CD4-positive, alpha-beta T cell treated with Interleukin-2 at 100 ng/mL for 4 hours (primary cell): ENCODE data around the gene CACNB1.

ENCODE experiments used
- DNase-seq: peaks from one replicate; pipeline ENCODE4 v3.0.0-alpha.2; 2020; ENCODE audit warnings: low spot score

CACNB1 gene

GRCh38 chr17:39197380-39198185 is at the start of gene CACNB1:
TSS of gene CACNB1 (minus strand) at chr17:39197669. CDS start at chr17:39197495, 174 bp downstream.
- DNase-seq: peak; percentile 64

- no peak for DNase-seq
Measured at GRCh38 chr17:39246274-39246673, 48.8 kb upstream of the CACNB1 start.

DNA sequence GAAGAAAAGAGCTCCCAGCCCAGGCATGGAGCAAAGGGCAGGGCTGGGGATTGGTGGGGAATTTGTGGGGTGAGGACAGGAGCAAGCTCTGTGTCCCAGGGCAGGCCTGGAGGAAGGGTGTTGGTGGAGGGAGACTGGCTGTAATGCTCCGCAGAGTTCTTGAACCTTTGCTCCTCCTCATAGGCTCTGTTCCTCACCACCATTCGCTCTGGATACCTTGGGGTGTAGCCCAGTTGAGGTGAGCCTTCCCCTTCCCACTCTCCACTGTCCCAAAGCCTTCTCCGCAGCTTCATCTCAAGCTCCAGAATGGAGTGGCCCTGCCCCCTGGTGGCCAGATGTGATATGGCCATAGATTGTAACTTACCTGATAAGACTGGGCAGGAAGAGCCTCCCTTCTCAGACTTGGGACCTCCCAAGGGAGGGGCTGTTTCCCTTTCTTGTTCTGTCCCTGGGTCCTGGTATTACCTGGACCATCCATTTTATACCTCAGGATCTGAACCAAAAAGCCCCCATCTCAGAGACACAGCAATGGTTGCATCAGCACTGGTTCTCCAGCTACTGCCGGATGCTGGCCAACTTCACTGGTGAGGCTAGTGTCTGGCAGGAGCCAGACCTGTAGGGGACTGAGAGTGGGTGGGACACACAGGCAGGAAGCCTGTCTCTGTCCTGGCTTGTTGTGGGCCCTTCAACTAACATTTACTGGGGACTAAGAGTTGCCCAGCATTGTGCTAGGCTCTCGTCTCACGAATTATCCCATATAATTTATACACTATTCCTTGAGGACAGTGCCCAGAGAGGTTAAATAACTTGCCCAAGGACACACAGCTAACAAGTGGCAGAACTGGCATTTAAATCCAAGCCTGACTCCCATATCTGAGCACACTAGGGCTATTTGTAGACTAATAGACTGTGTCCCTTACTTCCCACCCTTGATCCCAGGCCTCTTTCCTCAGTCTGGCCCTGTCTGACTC is 47.4 kb upstream of the CACNB1 start:
- peak; percentile 87 for DNase-seq

DNA sequence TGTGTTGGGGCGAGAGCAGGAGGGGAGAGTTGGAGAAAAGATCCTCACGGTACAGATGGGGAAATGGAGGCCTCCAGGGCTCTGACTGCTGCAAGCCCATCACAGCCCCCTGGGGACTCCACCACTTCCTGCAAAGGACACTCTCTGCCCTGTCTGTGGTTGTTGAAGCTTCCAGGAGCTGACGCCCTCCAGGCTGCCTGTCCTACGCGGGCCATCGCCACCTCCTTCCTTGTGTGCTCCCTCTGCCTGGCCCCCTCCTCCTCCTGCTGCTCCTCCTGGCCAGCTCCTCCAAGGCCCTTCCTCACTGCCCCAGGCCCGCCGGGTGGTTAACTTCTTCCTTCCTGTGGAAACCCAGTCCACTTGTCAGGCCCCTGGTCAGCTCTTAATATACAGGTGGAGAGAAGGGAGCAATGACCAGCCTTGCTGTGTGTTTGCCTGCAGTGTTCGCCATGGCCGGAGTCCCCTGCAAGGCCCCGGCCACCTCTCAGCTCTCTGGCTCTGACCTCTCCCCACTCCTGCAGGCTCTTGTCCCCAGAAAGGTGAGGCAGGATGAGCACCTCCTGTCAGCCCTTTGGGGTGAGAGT is 46.6 kb upstream of the CACNB1 start:
- DNase-seq: no peak

GRCh38 chr17:39243155-39243554 is 45.7 kb upstream of the CACNB1 start:
- no peak for DNase-seq

- no peak for DNase-seq
Measured at GRCh38 chr17:39240631-39241030, 43.2 kb upstream of the CACNB1 start.

DNA sequence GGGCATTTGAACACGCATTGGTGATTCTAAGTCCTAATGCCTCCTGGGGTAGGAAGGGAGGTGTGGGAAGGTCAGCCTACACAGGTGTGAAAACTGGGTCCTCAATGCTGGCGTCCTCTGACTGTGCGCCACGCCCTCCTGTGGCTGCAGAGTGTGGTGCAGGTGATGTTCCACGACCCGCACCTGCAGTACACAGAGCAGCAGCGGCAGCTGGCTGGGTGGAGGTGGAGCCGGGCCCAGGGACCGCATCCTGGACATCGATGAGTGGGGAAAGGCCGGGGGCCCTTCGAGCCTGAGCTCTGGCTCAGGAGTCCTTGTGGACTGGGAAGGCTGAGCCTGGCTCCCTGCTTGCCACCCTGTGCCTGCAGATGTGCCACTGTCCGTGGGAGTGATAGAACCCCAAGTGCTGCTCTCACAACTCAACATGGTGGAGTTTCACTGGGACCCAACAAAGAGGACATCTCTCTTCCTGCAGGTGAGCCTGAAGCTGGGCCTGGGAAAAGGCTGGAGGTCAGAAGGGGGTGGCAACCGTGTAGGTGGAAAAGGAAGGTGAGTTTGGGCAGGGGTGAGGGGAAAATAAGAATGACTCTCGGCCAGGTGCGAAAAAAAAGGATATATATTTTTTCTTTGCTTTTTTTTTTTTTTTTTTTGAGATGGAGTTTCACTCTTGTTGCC is 42.3 kb upstream of the CACNB1 start:
- peak; percentile 74 for DNase-seq

- peak; percentile 92 for DNase-seq
Measured at GRCh38 chr17:39238311-39238972, 41.0 kb upstream of the CACNB1 start.

DNA sequence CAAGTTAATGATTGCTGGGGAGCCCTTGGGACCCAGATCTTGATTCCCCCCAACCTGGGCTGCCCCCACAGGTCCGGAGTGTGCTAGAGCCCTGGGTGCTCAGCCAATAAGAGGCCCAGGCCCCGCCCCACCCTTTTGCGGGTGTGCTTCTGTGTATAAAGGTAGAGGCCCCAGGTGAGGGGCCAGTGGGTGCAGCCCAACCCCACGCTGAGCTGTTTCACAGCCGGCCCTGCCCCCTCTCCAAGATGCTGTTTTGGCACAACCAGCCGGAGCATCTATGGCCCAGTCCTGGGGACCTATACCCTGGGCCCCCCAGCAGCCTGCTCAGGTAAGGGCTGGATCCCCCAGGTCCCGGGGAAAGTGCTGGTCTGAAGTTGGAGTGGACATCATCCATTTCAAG is 40.1 kb upstream of the CACNB1 start:
- no peak for DNase-seq

GRCh38 chr17:39236981-39237441 is 39.5 kb upstream of the CACNB1 start:
- no peak for DNase-seq

GRCh38 chr17:39236450-39236927 is 39.0 kb upstream of the CACNB1 start:
- no peak for DNase-seq

GRCh38 chr17:39235555-39236449 is 38.3 kb upstream of the CACNB1 start:
- peak; percentile 64 for DNase-seq

- DNase-seq: peak; percentile 56
Measured at GRCh38 chr17:39231591-39232551, 34.4 kb upstream of the CACNB1 start.

DNA sequence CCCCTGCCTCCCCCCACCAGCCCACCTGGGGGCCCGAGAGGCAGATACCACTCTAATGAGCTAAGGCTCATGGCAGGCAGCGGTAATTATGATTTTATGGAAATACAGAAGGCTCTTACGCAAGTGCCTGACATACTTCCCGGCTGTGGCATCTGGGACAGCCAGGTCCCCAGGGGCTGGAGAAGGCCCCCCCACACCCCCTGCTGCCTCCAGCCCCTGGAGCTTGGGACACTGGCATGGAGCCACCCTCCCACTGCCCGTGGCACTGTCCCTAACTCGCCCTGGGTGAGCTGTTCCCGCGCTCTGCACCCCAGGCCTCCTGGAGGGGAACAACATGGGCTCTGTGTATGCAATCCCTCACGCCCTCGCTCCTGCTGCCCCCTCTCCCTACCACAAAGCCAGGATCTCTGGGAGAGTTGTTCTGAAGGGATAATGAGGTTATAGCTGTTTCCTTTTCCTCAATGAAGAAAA is 33.7 kb upstream of the CACNB1 start:
- no peak for DNase-seq

- no peak for DNase-seq
Measured at GRCh38 chr17:39230361-39230760, 32.9 kb upstream of the CACNB1 start.

GRCh38 chr17:39229274-39229913 is 31.9 kb upstream of the CACNB1 start:
- DNase-seq: no peak

GRCh38 chr17:39227364-39227919 is 30.0 kb upstream of the CACNB1 start:
- no peak for DNase-seq
